HepG2 (cell line): ENCODE results near the gene ATP13A3. TPM values are rescaled to one million over a fixed set of nuclear protein-coding genes. Genes with fewer than 3 reads are reported as not detected.
A peak's percentile ranks its signal among the peaks of the same experiment; 100 is the strongest.

Source experiments
- CREB3 ChIP-seq: sonication (generic); formaldehyde crosslinking; IDR thresholded peaks from 2 replicates; pipeline ENCODE4 v1.5.0; 2020; ENCODE audit warnings: missing genetic modification reagents
- KDM5B ChIP-seq: sonication (generic); formaldehyde crosslinking; IDR thresholded peaks from 2 replicates; pipeline ENCODE4 v1.4.0; 2020; ENCODE audit warnings: missing genetic modification reagents, mild to moderate bottlenecking, borderline replicate concordance
- MIER3 ChIP-seq: IDR thresholded peaks from 2 replicates; pipeline ENCODE4 v1.6.1; 2016; ENCODE audit warnings: missing compliant biosample characterization, borderline replicate concordance
- RXRA ChIP-seq: sonication (generic); formaldehyde crosslinking; IDR thresholded peaks from 2 replicates; pipeline ENCODE4 v1.5.1; 2020; ENCODE audit warnings: missing genetic modification reagents
- YEATS4 ChIP-seq: sonication (generic); formaldehyde crosslinking; IDR thresholded peaks from 2 replicates; pipeline ENCODE4 v1.4.0; 2020; ENCODE audit warnings: missing genetic modification reagents, borderline replicate concordance
- ZBTB42 ChIP-seq: sonication (generic); formaldehyde crosslinking; IDR thresholded peaks from 2 replicates; pipeline ENCODE4 v1.5.0; 2020; ENCODE audit warnings: mild to moderate bottlenecking, missing genetic modification reagents
- ZFY ChIP-seq: sonication (generic); formaldehyde crosslinking; IDR thresholded peaks from 2 replicates; pipeline ENCODE4 v1.4.0; 2020; ENCODE audit warnings: missing genetic modification reagents
- ZHX1 ChIP-seq: sonication (generic); formaldehyde crosslinking; IDR thresholded peaks from 2 replicates; pipeline ENCODE4 v1.8.1; 2022; ENCODE audit warnings: low read depth, mild to moderate bottlenecking, missing genetic modification reagents
- ZNF572 ChIP-seq: sonication (generic); formaldehyde crosslinking; IDR thresholded peaks from 2 replicates; pipeline ENCODE4 v1.5.1; 2020; ENCODE audit warnings: mild to moderate bottlenecking, missing genetic modification reagents
- ZNF687 ChIP-seq: sonication (generic); formaldehyde crosslinking; IDR thresholded peaks from 2 replicates; pipeline ENCODE4 v1.5.1; 2020; ENCODE audit warnings: mild to moderate bottlenecking, missing genetic modification reagents, moderate library complexity
- ZNF776 ChIP-seq: sonication (generic); formaldehyde crosslinking; IDR thresholded peaks from 2 replicates; pipeline ENCODE4 v1.4.0; 2020; ENCODE audit warnings: mild to moderate bottlenecking, missing genetic modification reagents
- ZNF878 ChIP-seq: sonication (generic); formaldehyde crosslinking; IDR thresholded peaks from 2 replicates; pipeline ENCODE4 v1.8.1; 2023; ENCODE audit warnings: mild to moderate bottlenecking, missing genetic modification reagents, moderate library complexity
- polyA plus RNA-seq, 8 experiments: library from polyadenylated mRNA; depleted of rRNA in 3 of 8; stranded (reverse) in 7 of 8; unstranded in 1 of 8; fragments of >200 nt; fragmentation: Illumina TruSeq in 4 of 8; extraction: Trizol in 4 of 8; gene quantifications; 2 replicates each; pipeline versions ENCODE4 v1.2.1 to v1.2.3, GENCODE V29; 2011 to 2016; ENCODE audit warnings: low read depth in 4 of 8, missing spikeins in 1 of 8, mixed read lengths in 1 of 8; ENCODE audit not compliant: insufficient read depth in 1 of 8
- total RNA-seq, 5 experiments: library from RNA; depleted of rRNA; stranded (reverse); fragments of >200 nt; fragmentation: Illumina TruSeq; extraction: Trizol; gene quantifications; 2 replicates each; pipeline ENCODE4 v1.2.3, GENCODE V29; 2016; ENCODE audit warnings: low read depth in 1 of 5
- TF ChIP-seq, protein P1 (sequence below): sonication (generic); formaldehyde crosslinking; IDR thresholded peaks from 2 replicates; pipeline ENCODE4 v1.4.0; 2020; ENCODE audit warnings: mild to moderate bottlenecking, missing genetic modification reagents
- TF ChIP-seq, protein P2 (sequence below): sonication (generic); formaldehyde crosslinking; IDR thresholded peaks from 2 replicates; pipeline ENCODE4 v1.9.0; 2022; ENCODE audit warnings: low read depth, missing genetic modification reagents

The ATP13A3 gene
- total and polyA plus RNA-seq, 2 of the 13 experiments (the other 11 are each of a cell fraction or from before 2014, with no cell fraction given), result 44.9 to 80.8 TPM

GRCh38 chr3:194396859-194397756, 89.7 kb downstream of the ATP13A3 start (continued):
- TF ChIP-seq CREB3 (CRISPR knock-in tag), result no peak
- TF ChIP-seq ZNF572 (CRISPR knock-in tag), result no peak
- TF ChIP-seq ZNF687, result peak; percentile 41; the same call in 1 of the 2 replicates
- TF ChIP-seq YEATS4 (CRISPR knock-in tag), result 0 out of 2 replicates have a peak, but pooled peaks have one; percentile 19
- TF ChIP-seq, protein P1, sequence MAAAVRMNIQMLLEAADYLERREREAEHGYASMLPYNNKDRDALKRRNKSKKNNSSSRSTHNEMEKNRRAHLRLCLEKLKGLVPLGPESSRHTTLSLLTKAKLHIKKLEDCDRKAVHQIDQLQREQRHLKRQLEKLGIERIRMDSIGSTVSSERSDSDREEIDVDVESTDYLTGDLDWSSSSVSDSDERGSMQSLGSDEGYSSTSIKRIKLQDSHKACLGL, result 0 out of 2 replicates have a peak, but pooled peaks have one; percentile 29
- TF ChIP-seq ZFY (CRISPR knock-in tag), result peak; percentile 30; the same call in 1 of the 2 replicates
- no peak for TF ChIP-seq ZNF878 (CRISPR knock-in tag)
- peak; percentile 49; the same call in 1 of the 2 replicates for TF ChIP-seq KDM5B
- TF ChIP-seq ZNF776 (CRISPR knock-in tag), result peak; percentile 54; the same call in 1 of the 2 replicates
- TF ChIP-seq MIER3 (CRISPR knock-in tag), result no peak
- TF ChIP-seq ZHX1 (CRISPR knock-in tag), result peak; percentile 72; the same call in 1 of the 2 replicates
- TF ChIP-seq, protein P2, sequence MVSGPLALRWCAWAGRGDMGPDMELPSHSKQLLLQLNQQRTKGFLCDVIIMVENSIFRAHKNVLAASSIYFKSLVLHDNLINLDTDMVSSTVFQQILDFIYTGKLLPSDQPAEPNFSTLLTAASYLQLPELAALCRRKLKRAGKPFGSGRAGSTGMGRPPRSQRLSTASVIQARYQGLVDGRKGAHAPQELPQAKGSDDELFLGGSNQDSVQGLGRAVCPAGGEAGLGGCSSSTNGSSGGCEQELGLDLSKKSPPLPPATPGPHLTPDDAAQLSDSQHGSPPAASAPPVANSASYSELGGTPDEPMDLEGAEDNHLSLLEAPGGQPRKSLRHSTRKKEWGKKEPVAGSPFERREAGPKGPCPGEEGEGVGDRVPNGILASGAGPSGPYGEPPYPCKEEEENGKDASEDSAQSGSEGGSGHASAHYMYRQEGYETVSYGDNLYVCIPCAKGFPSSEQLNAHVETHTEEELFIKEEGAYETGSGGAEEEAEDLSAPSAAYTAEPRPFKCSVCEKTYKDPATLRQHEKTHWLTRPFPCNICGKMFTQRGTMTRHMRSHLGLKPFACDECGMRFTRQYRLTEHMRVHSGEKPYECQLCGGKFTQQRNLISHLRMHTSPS (CRISPR knock-in tag), result no peak
- TF ChIP-seq ZBTB42, result no peak
- peak; percentile 20; the same call in 1 of the 2 replicates for TF ChIP-seq RXRA (CRISPR knock-in tag)
